Left ventricle myocardium inferior (tissue), 1 donor: ENCODE results near the gene TBRG4. TPM values are rescaled to one million over a fixed set of nuclear protein-coding genes. Genes with fewer than 3 reads are reported as not detected.

Source experiments
- DNase-seq: peaks from one replicate; pipeline ENCODE4 v3.0.0-alpha.2; 2020
- H3K27ac ChIP-seq: fragments of 200-600 bp; replicated peaks from 2 replicates; pipeline ENCODE4 v1.8.0; 2021
- H3K27me3 ChIP-seq: fragments of 200-600 bp; 2 replicates; pipeline ENCODE4 v1.8.0; 2021; ENCODE audit warnings: low read depth
- H3K36me3 ChIP-seq: fragments of 200-600 bp; 2 replicates; pipeline ENCODE4 v1.8.0; 2021
- H3K4me1 ChIP-seq: fragments of 200-600 bp; 2 replicates; pipeline ENCODE4 v1.8.0; 2021
- H3K4me3 ChIP-seq: fragments of 200-600 bp; 2 replicates; pipeline ENCODE4 v1.8.0; 2021; ENCODE audit warnings: mild to moderate bottlenecking, moderate library complexity
- H3K9me3 ChIP-seq: fragments of 200-600 bp; replicated peaks from 2 replicates; pipeline ENCODE4 v1.8.0; 2021
- CTCF ChIP-seq: fragments of 200-600 bp; IDR thresholded peaks from 2 replicates; pipeline ENCODE4 v1.8.0; 2021; ENCODE audit warnings: antibody characterized with exemption, mild to moderate bottlenecking, borderline replicate concordance
- intact Hi-C: fragments of 100-400 bp; cut with micrococcal nuclease; formaldehyde crosslinking; loops from one replicate; pipeline ENCODE4 v1.11.0; 2022
- total RNA-seq: library from RNA; stranded (reverse); fragmentation: NEBNext Ultra II Directional; extraction: Animal tissue kit (Norgen Biotek cat#: 25700); gene quantifications from one replicate; pipeline ENCODE4 v1.2.1, GENCODE V29; 2021
- donor health status: DM: no; HTN: yes; CAD: no; lungs with severe emphysema.

The TBRG4 gene
- total RNA-seq, 1 donor from 2014 or later = 79.3 TPM

- intact Hi-C loops = no loop called here
- no peaks in the 10 kb centered on the region for H3K27me3 ChIP-seq
- no peaks in the 10 kb centered on the region for H3K9me3 ChIP-seq
- H3K4me3 ChIP-seq = peak overlapping the region; percentile 73
- peaks cover 14% of the 10 kb centered on the region for H3K36me3 ChIP-seq
- H3K27ac ChIP-seq = peak overlapping the region; percentile 98
- TF ChIP-seq CTCF = no peak
- DNase-seq = no peak
- H3K4me1 ChIP-seq = peaks cover 46% of the 10 kb centered on the region
Observed at GRCh38 chr7:45112648-45113047, 1.2 kb upstream of the TBRG4 start.

GRCh38 chr7:45108863-45109262, 2.6 kb downstream of the TBRG4 start:
- TF ChIP-seq CTCF = no peak
- Histone ChIP-seq H3K4me1 (peaks cover 83% of the 10 kb centered on the region), H3K36me3 (peaks cover 52% of the 10 kb centered on the region), H3K9me3 (no peaks in the 10 kb centered on the region), H3K27me3 (no peaks in the 10 kb centered on the region), H3K4me3 (no peak overlapping the region), H3K27ac (no peak overlapping the region)
- no peak for DNase-seq
- intact Hi-C loops = no loop called here

GRCh38 chr7:45107356-45107755, 4.1 kb downstream of the TBRG4 start:
- intact Hi-C loops = no loop called here
- Histone ChIP-seq H3K4me3 (no peak overlapping the region), H3K36me3 (peaks cover 67% of the 10 kb centered on the region)

GRCh38 chr7:45106820-45107219, 4.7 kb downstream of the TBRG4 start:
- no peak overlapping the region for H3K4me3 ChIP-seq
- H3K9me3 ChIP-seq = no peaks in the 10 kb centered on the region
- no peak for TF ChIP-seq CTCF
- H3K27me3 ChIP-seq = no peaks in the 10 kb centered on the region
- intact Hi-C loops = no loop called here
- peaks cover 81% of the 10 kb centered on the region for H3K4me1 ChIP-seq
- no peak for DNase-seq
- H3K36me3 ChIP-seq = peaks cover 72% of the 10 kb centered on the region
- H3K27ac ChIP-seq = no peak overlapping the region

More at GRCh38 chr7:45107356-45107755, 4.1 kb downstream of the TBRG4 start:
- DNase-seq = no peak
- peaks cover 85% of the 10 kb centered on the region for H3K4me1 ChIP-seq
- TF ChIP-seq CTCF = no peak
- no peaks in the 10 kb centered on the region for H3K9me3 ChIP-seq
- H3K27ac ChIP-seq = no peak overlapping the region
- no peaks in the 10 kb centered on the region for H3K27me3 ChIP-seq

- no peak overlapping the region for H3K4me3 ChIP-seq
Observed at GRCh38 chr7:45105588-45106188, 5.8 kb downstream of the TBRG4 start.

More at GRCh38 chr7:45105588-45106188, 5.8 kb downstream of the TBRG4 start:
- Histone ChIP-seq H3K36me3 (peaks cover 84% of the 10 kb centered on the region), H3K27ac (peak overlapping the region; percentile 1), H3K9me3 (no peaks in the 10 kb centered on the region), H3K27me3 (no peaks in the 10 kb centered on the region), H3K4me1 (peaks cover 74% of the 10 kb centered on the region)
- TF ChIP-seq CTCF = no peak
- intact Hi-C loops = no loop called here
- DNase-seq = no peak
